DND-41 (cell line): ENCODE results near the gene GPR156.

Source experiments
- ATAC-seq: fragments of 200-7000 bp; cut with Tn5 transposase; 3 replicates; pipeline ENCODE4 v1.9.1; 2021; ENCODE audit warnings: low read depth; ENCODE audit not compliant: insufficient read depth
- DNase-seq: peaks from one replicate; pipeline ENCODE4 v3.0.0-alpha.2; 2020
- H2AFZ ChIP-seq: 2 replicates; pipeline ENCODE4 v1.6.0; 2012; ENCODE audit warnings: low read depth, low read length
- H3K27ac ChIP-seq: 2 replicates; pipeline ENCODE4 v1.5.1; 2012; ENCODE audit warnings: low read length, inconsistent platforms
- H3K27me3 ChIP-seq: fragments of 200-600 bp; sonication (generic); 2 replicates; pipeline ENCODE4 v1.6.0; 2012; ENCODE audit warnings: low read length, mild to moderate bottlenecking, inconsistent platforms; ENCODE audit not compliant: insufficient read depth, poor library complexity
- H3K36me3 ChIP-seq: 2 replicates; pipeline ENCODE4 v1.5.1; 2012; ENCODE audit warnings: low read length, inconsistent platforms; ENCODE audit not compliant: insufficient read depth
- H3K4me1 ChIP-seq: 2 replicates; pipeline ENCODE4 v1.5.1; 2012; ENCODE audit warnings: mild to moderate bottlenecking, low read length; ENCODE audit not compliant: insufficient read depth
- H3K4me2 ChIP-seq: 2 replicates; pipeline ENCODE4 v1.6.0; 2012; ENCODE audit warnings: mild to moderate bottlenecking, moderate library complexity, low read length, inconsistent platforms; ENCODE audit not compliant: insufficient read depth
- H3K4me3 ChIP-seq, 2 experiments: fragments of 200-600 bp in 1 of 2; shearing (Covaris generic) in 1 of 2; 2 replicates each; pipeline ENCODE4 v1.5.1; 2012 to 2016; ENCODE audit warnings: inconsistent platforms in 2 of 2, low read length in 2 of 2, mild to moderate bottlenecking in 2 of 2, low read depth in 1 of 2, moderate library complexity in 1 of 2
- H3K79me2 ChIP-seq: 2 replicates; pipeline ENCODE4 v1.6.0; 2012; ENCODE audit warnings: low read length, inconsistent platforms; ENCODE audit not compliant: insufficient read depth
- H3K9ac ChIP-seq: 2 replicates; pipeline ENCODE4 v1.6.0; 2012; ENCODE audit warnings: low read depth, mild to moderate bottlenecking, inconsistent platforms, low read length, moderate library complexity
- H3K9me3 ChIP-seq: 2 replicates; pipeline ENCODE4 v1.5.1; 2012; ENCODE audit warnings: low read length, moderate library complexity, mild to moderate bottlenecking, inconsistent platforms; ENCODE audit not compliant: insufficient read depth, severe bottlenecking
- H4K20me1 ChIP-seq: 2 replicates; pipeline ENCODE4 v1.6.0; 2012; ENCODE audit warnings: low read length; ENCODE audit not compliant: insufficient read depth
- CTCF ChIP-seq: IDR thresholded peaks from 2 replicates; pipeline ENCODE4 v1.5.1; 2012; ENCODE audit warnings: borderline replicate concordance, low read length, moderate library complexity, mild to moderate bottlenecking; ENCODE audit not compliant: poor library complexity, severe bottlenecking; ENCODE audit errors: extremely low read depth
- EZH2 ChIP-seq: IDR thresholded peaks from 3 replicates; pipeline ENCODE4 v1.6.1; 2012; ENCODE audit warnings: borderline replicate concordance, low read depth, mild to moderate bottlenecking, moderate library complexity, low read length, inconsistent platforms; ENCODE audit not compliant: severe bottlenecking

GPR156 gene

DNA sequence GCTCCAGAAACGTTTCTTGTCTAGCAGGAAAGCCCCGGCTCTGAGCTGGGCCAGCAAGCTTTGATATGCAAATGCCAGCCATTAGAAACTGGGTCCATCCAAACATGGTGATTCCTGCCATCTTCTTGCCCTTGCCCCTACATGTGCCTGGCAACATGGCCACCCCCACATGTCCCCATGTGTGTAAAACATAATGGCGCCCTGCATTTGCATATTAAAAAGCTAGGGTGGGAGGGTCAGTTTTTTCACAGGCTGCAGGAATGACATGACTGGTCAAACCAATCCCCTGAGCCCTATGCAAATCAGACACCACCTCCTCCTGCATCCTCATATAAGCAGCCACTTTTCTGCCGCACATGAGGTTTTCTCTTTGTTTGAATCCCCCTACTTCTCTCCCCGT is 21.2 kb downstream of the GPR156 start:
- H3K36me3 ChIP-seq = no peaks in the 10 kb centered on the region
- no peaks in the 10 kb centered on the region for H3K4me1 ChIP-seq
- TF ChIP-seq CTCF = no peak
- no peak for TF ChIP-seq EZH2
- H3K27ac ChIP-seq = no peak overlapping the region
- H3K9ac ChIP-seq = no peak overlapping the region
- H4K20me1 ChIP-seq = no peaks in the 10 kb centered on the region
- H3K4me3 ChIP-seq = no peak overlapping the region
- no peak for DNase-seq
- no peaks in the 10 kb centered on the region for H3K9me3 ChIP-seq
- H3K4me2 ChIP-seq = no peak overlapping the region
- ATAC-seq = no peak
- no peak overlapping the region for H2AFZ ChIP-seq
- no peaks in the 10 kb centered on the region for H3K79me2 ChIP-seq
- H3K27me3 ChIP-seq = peaks cover 4% of the 10 kb centered on the region

GRCh38 chr3:120258009-120258408 is 27.0 kb downstream of the GPR156 start:
- Histone ChIP-seq H2AFZ (no peak overlapping the region), H3K27ac (no peak overlapping the region), H3K27me3 (no peaks in the 10 kb centered on the region), H3K4me2 (no peak overlapping the region), H3K4me3 (no peak overlapping the region), H3K9me3 (no peaks in the 10 kb centered on the region), H3K36me3 (no peaks in the 10 kb centered on the region), H3K4me1 (no peaks in the 10 kb centered on the region), H3K79me2 (no peaks in the 10 kb centered on the region), H4K20me1 (no peaks in the 10 kb centered on the region), H3K9ac (no peak overlapping the region)
- ATAC-seq (no peak), DNase-seq (no peak)
- TF ChIP-seq CTCF = no peak
- no peak for TF ChIP-seq EZH2

DNA sequence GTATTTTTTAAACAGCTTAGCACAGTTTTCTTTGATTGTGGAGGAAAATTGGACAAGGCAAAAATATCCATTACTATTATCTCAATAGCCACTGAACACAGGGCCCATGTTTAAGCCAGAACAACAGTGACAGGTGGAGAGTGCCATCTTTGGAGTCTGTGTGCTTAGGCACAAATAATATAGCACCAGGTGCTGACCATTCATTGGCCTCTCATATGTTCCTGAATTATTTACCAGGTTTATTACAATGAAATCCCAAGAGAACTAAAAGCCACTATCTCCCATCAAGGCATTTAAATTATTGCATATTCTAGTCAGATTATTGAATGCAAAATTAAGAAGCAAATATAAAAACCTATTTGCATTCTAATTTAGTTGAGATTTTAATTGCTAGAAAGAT is 39.6 kb downstream of the GPR156 start:
- H3K27ac ChIP-seq = no peak overlapping the region
- H3K4me1 ChIP-seq = no peaks in the 10 kb centered on the region
- no peak overlapping the region for H3K9ac ChIP-seq
- no peaks in the 10 kb centered on the region for H3K36me3 ChIP-seq
- H4K20me1 ChIP-seq = no peaks in the 10 kb centered on the region
- no peaks in the 10 kb centered on the region for H3K27me3 ChIP-seq
- DNase-seq (no peak), ATAC-seq (no peak)
- H2AFZ ChIP-seq = no peak overlapping the region
- no peak overlapping the region for H3K4me2 ChIP-seq
- TF ChIP-seq CTCF (no peak), EZH2 (no peak)
- H3K9me3 ChIP-seq = no peaks in the 10 kb centered on the region
- H3K79me2 ChIP-seq = no peaks in the 10 kb centered on the region
- H3K4me3 ChIP-seq = no peak overlapping the region

DNA sequence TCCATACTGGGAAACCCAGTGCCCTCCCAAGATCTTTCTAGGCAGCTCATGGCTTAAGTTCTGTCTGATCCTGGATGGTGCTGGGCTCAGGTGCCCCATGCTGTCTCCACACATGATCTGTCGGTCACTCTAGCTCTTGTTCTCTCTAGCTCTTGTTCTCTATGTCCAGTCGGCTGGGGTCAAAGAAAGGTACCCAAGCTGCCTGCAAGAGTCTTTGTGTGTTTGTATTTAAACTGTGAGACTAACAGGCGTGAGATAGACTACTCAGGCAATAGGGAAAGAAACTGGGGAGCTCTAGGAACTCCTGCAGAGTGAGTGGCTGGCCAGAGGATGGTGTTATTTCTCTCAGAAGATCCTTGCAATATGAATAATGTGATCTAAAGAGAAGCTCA is 40.2 kb downstream of the GPR156 start:
- Histone ChIP-seq H3K4me1 (no peaks in the 10 kb centered on the region), H3K27me3 (peaks cover 2% of the 10 kb centered on the region), H3K79me2 (no peaks in the 10 kb centered on the region), H3K9me3 (no peaks in the 10 kb centered on the region), H3K4me3 (no peak overlapping the region), H3K4me2 (no peak overlapping the region), H4K20me1 (no peaks in the 10 kb centered on the region), H3K36me3 (no peaks in the 10 kb centered on the region), H3K27ac (no peak overlapping the region), H3K9ac (no peak overlapping the region), H2AFZ (no peak overlapping the region)
- no peak for ATAC-seq
- DNase-seq = no peak
- TF ChIP-seq CTCF (no peak), EZH2 (no peak)
